ENCODE results near the gene KMT2B. TPM values are rescaled to one million over a fixed set of nuclear protein-coding genes. Genes with fewer than 3 reads are reported as not detected.

Gene KMT2B
- total RNA-seq, 1 experiment from 2014 or later: 54.2 TPM

- Histone ChIP-seq H3K4me1 (no peaks in the 10 kb centered on the region), H3K27me3 (replicated peaks; ENCODE audit: control insufficient read depth, insufficient read depth, low read length) (no peaks in the 10 kb centered on the region), H3K36me3 (ENCODE audit: control insufficient read depth, insufficient read depth, low read length) (peaks cover 14% of the 10 kb centered on the region), H3K9me3 (no peaks in the 10 kb centered on the region), H3K4me3 (ENCODE audit: low read depth, low read length) (no peak overlapping the region)
- H3K4me1 Mint-ChIP-seq (ENCODE audit: low read depth, unreplicated experiment): no peaks in the 10 kb centered on the region
- H3K9me3 Mint-ChIP-seq (ENCODE audit: unreplicated experiment): no peaks in the 10 kb centered on the region
- ChIA-PET POLR2A (no interaction called here), CTCF (no interaction called here)
- H3K27me3 Mint-ChIP-seq (ENCODE audit: insufficient read depth, unreplicated experiment): no peaks in the 10 kb centered on the region
- no peak overlapping the region for H3K4me3 Mint-ChIP-seq (ENCODE audit: unreplicated experiment)
- BruUV-seq (replicated peaks): no TSS peak
- H3K27ac Mint-ChIP-seq (ENCODE audit: unreplicated experiment): no peak overlapping the region
- no peak for TF ChIP-seq CTCF (IDR thresholded peaks at IDR 0.05; ENCODE audit: insufficient read depth in 1 of 2, low read depth in 1 of 2, low read length in 1 of 2, severe bottlenecking in 1 of 2, unreplicated experiment in 1 of 2)
- peaks cover 81% of the 10 kb centered on the region for H3K36me3 Mint-ChIP-seq (ENCODE audit: insufficient read depth, unreplicated experiment)
- intact Hi-C loops (cut with micrococcal nuclease; ENCODE audit: unreplicated experiment): no loop called here
- no peak for DNase-seq
These were observed 15.7 kb downstream of the KMT2B start for GRCh38 chr19:35733180-35734125.

- no peak for TF ChIP-seq CTCF (IDR thresholded peaks at IDR 0.05; ENCODE audit: insufficient read depth in 1 of 2, low read depth in 1 of 2, low read length in 1 of 2, severe bottlenecking in 1 of 2, unreplicated experiment in 1 of 2)
- no peaks in the 10 kb centered on the region for H3K9me3 ChIP-seq
- no peaks in the 10 kb centered on the region for H3K27me3 Mint-ChIP-seq (ENCODE audit: insufficient read depth, unreplicated experiment)
- CTCF ChIA-PET: no interaction called here
- no peaks in the 10 kb centered on the region for H3K4me1 Mint-ChIP-seq (ENCODE audit: low read depth, unreplicated experiment)
- H3K36me3 Mint-ChIP-seq (ENCODE audit: insufficient read depth, unreplicated experiment): peaks cover 81% of the 10 kb centered on the region
- H3K27ac Mint-ChIP-seq (ENCODE audit: unreplicated experiment): no peak overlapping the region
- no peak overlapping the region for H3K4me3 ChIP-seq (ENCODE audit: low read depth, low read length)
- no TSS peak for BruUV-seq (replicated peaks)
- POLR2A ChIA-PET: no interaction called here
- H3K27me3 ChIP-seq (replicated peaks; ENCODE audit: control insufficient read depth, insufficient read depth, low read length): no peaks in the 10 kb centered on the region
- H3K9me3 Mint-ChIP-seq (ENCODE audit: unreplicated experiment): no peaks in the 10 kb centered on the region
- DNase-seq: no peak
- no peaks in the 10 kb centered on the region for H3K4me1 ChIP-seq
- H3K4me3 Mint-ChIP-seq (ENCODE audit: unreplicated experiment): peak overlapping the region; percentile 6
- intact Hi-C loops (cut with micrococcal nuclease; ENCODE audit: unreplicated experiment): no loop called here
- H3K36me3 ChIP-seq (ENCODE audit: control insufficient read depth, insufficient read depth, low read length): peaks cover 15% of the 10 kb centered on the region
These were observed 16.5 kb downstream of the KMT2B start for GRCh38 chr19:35734273-35734672.

GRCh38 chr19:35734889-35735288 lies 17.1 kb downstream of the KMT2B start:
- H3K4me3 ChIP-seq (ENCODE audit: low read depth, low read length): no peak overlapping the region
- ChIA-PET POLR2A (no interaction called here), CTCF (no interaction called here)
- Mint-ChIP-seq H3K27me3 (ENCODE audit: insufficient read depth, unreplicated experiment) (no peaks in the 10 kb centered on the region), H3K4me1 (ENCODE audit: low read depth, unreplicated experiment) (no peaks in the 10 kb centered on the region), H3K27ac (ENCODE audit: unreplicated experiment) (no peak overlapping the region), H3K9me3 (ENCODE audit: unreplicated experiment) (no peaks in the 10 kb centered on the region), H3K36me3 (ENCODE audit: insufficient read depth, unreplicated experiment) (peaks cover 80% of the 10 kb centered on the region), H3K4me3 (ENCODE audit: unreplicated experiment) (no peak overlapping the region)
- intact Hi-C loops (cut with micrococcal nuclease; ENCODE audit: unreplicated experiment): no loop called here
- no peaks in the 10 kb centered on the region for H3K27me3 ChIP-seq (replicated peaks; ENCODE audit: control insufficient read depth, insufficient read depth, low read length)
- H3K36me3 ChIP-seq (ENCODE audit: control insufficient read depth, insufficient read depth, low read length): peaks cover 15% of the 10 kb centered on the region
- BruUV-seq (replicated peaks): no TSS peak
- H3K4me1 ChIP-seq: peaks cover 4% of the 10 kb centered on the region; the same call in 1 of the 2 replicates
- DNase-seq: no peak
- H3K9me3 ChIP-seq: no peaks in the 10 kb centered on the region
- no peak for TF ChIP-seq CTCF (IDR thresholded peaks at IDR 0.05; ENCODE audit: insufficient read depth in 1 of 2, low read depth in 1 of 2, low read length in 1 of 2, severe bottlenecking in 1 of 2, unreplicated experiment in 1 of 2)

Measured in Caco-2 (cell line).